NCI-H2107 treated with DMSO at 0.1 percent for 48 hours (cell line): ENCODE measurements around the gene PDE3A.
"Not testable (repeated sequence)": the region's sequence is repeated elsewhere in the genome, so short reads cannot be mapped to it uniquely, and the experiment has no call there.

Experiments used
- DNase-seq: peaks from one replicate; lab custom pipeline; 2025; ENCODE audit not compliant: unreplicated experiment; lab: John Stamatoyannopoulos, UW

The PDE3A gene

DNA sequence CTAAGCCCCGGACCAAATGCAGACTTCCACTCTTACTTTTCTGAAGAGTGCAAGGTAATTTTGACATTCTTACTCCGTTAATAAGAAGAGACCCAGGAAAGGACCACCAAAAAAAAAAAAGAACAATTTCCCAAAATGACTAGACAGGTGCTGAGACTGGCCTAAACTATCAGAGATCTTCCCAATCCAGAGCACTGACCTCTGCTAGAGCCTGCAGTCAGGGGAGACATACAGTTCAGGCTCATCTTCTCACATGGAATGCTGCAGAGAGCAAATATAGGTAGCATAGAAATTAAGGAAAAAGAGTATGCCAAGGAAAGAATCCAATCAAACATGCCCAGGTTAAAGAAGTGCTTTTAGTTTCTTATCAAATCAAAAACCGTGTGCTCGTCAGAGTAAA lies 177.9 kb downstream of the PDE3A start:
- DNase-seq = no peak

DNA sequence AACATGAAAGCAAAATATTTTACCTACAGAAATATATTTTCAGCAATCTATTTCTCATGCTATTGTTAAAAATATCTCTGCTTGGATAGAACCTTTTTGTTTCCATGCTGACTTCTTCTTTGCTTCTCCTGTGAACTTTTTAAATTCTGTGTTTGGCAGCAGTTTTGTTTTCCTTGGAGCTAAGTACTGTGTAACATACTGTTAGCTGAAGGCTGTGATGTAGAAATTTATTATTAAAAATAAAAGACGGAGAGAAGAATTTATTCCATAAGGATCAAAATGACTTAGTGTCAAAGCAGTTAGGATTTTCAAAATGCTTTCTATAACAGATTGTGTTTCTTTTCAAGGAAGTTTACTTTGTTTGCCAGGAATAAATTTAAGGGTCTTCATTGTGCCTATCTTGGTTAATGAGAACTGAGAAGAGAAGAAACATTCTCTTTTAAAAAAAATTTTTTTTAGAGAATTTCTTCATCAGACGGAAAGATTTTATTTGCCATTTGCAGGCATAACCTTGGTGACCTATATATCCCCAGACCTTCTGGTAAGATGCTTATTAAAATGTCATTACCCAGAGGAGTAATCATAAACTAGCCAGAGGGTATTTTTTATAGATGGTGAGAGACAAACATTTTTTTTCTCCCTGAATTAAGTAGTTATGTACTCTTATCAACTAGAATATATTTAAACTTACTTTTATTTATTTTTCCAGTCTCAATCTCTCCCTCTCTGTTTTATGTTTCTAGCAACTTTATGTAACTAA lies 179.7 kb downstream of the PDE3A start:
- no peak for DNase-seq

GRCh38 chr12:20548611-20549010 lies 180.3 kb downstream of the PDE3A start:
- no peak for DNase-seq

DNA sequence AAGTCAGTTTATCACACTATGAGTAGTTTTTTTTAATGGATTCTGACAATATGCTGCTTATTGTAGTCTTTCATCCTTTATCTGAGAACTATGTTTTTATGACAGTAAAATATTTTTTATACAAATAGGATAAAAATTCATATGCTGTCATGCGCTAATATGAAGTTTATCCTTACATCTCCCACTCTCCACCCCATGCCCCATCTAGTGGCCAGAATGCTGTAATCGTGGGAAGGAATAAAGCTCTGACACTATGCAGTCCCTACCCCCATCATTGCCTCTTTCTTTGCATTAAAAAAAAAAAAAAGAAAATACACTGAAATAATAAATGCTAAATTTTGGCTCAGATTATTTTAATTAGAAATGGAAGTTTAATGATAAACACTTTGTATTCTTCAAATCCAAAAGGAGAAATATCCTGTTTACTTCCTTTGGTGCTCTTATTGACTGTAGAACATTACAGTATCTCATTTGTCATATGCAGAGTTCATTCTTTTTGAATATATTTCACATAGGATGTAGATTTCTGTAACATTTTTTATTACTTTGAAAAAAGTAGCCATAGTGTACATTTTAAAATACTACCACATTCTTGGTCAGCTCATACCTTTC lies 180.9 kb downstream of the PDE3A start:
- peak; percentile 1 for DNase-seq

DNA sequence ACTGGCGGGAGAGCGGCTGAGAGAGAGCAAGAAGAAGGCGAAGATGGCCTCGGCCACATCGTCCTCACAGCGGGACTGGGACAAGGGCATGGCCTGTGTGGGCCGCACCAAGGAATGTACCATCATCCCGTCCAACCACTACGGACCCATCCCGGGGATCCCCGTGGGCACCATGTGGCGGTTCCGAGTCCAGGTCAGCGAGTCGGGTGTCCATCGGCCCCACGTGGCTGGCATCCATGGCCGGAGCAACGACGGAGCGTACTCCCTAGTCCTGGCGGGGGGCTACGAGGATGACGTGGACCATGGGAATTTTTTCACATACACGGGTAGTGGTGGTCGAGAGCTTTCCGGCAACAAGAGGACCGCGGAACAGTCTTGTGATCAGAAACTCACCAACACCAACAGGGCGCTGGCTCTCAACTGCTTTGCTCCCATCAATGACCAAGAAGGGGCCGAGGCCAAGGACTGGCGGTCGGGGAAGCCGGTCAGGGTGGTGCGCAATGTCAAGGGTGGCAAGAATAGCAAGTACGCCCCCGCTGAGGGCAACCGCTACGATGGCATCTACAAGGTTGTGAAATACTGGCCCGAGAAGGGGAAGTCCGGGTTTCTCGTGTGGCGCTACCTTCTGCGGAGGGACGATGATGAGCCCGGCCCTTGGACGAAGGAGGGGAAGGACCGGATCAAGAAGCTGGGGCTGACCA lies 183.6 kb downstream of the PDE3A start:
- not testable (repeated sequence) for DNase-seq

DNA sequence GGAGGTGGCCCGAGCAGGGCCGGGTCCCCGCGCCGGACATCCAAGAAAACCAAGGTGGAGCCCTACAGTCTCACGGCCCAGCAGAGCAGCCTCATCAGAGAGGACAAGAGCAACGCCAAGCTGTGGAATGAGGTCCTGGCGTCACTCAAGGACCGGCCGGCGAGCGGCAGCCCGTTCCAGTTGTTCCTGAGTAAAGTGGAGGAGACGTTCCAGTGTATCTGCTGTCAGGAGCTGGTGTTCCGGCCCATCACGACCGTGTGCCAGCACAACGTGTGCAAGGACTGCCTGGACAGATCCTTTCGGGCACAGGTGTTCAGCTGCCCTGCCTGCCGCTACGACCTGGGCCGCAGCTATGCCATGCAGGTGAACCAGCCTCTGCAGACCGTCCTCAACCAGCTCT lies 184.2 kb downstream of the PDE3A start:
- not testable (repeated sequence) for DNase-seq

- no peak for DNase-seq
Measured at GRCh38 chr12:20555015-20555414, 186.7 kb downstream of the PDE3A start.

- no peak for DNase-seq
Measured at GRCh38 chr12:20555771-20556170, 187.4 kb downstream of the PDE3A start.

- DNase-seq = no peak
Measured at GRCh38 chr12:20557096-20557495, 188.8 kb downstream of the PDE3A start.

- no peak for DNase-seq
Measured at GRCh38 chr12:20560935-20561334, 192.6 kb downstream of the PDE3A start.

DNA sequence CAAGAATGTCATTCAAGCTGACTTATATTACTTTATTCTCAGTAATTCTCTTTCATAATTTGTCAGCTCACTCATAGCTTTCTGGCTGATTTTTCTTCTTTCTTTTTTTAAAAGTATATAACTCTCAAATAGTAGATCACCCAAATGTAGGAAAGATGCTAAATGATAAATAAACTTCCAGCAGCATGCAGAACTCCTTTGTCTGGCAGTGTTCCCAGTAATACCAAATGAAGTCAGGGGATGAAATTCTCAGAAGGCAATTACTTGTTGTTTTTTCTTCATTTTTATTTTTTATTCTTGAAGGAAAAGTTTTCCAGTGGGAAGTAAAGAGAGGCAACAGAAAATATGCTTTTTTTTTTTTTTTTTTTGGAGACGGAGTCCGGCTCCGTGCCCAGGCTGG lies 193.5 kb downstream of the PDE3A start:
- no peak for DNase-seq

- no peak for DNase-seq
Measured at GRCh38 chr12:20567413-20567812, 199.1 kb downstream of the PDE3A start.

- no peak for DNase-seq
Measured at GRCh38 chr12:20572451-20572850, 204.1 kb downstream of the PDE3A start.

GRCh38 chr12:20576528-20576927 lies 208.2 kb downstream of the PDE3A start:
- DNase-seq = no peak

- no peak for DNase-seq
Measured at GRCh38 chr12:20577054-20577453, 208.7 kb downstream of the PDE3A start.

DNA sequence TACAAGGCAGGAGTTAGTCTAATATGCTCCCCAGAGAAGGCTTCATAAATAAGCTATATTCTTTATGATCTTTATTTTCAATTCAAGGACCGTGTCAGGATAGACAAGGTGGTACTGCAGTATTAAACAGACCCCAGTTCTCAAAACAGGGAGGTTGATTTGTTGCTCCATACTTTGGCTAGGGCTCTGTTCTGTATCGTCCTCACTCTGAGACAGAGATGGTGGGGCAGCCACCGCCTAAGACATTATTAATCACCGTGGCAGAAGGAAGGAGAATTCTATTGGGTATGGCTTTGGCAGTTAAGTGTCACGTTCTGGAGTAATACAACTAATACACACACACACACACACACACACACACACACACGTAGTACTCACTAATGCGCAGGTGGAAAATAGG lies 209.8 kb downstream of the PDE3A start:
- DNase-seq = no peak

GRCh38 chr12:20585055-20585625 lies 216.8 kb downstream of the PDE3A start:
- DNase-seq = no peak

DNA sequence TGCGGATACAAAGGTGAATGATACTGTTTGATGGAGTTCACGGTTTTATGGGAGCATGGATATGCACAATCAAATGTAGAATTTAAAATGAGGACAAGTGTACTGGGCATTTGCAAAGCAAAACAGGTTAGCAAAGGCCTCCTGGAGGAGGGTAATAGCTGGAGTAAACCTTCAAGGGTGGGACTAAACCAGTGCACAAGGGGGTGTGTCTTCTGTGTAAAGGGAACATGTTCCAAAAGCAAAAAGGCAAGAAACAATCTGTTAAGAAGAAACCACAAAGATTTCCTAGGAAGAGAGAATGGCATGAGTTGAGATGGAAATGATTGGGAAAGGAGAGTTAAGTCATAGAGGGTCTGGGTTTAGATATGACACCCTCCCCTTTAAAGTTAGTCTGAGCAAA lies 217.6 kb downstream of the PDE3A start:
- DNase-seq = no peak

GRCh38 chr12:20588042-20588441 lies 219.7 kb downstream of the PDE3A start:
- no peak for DNase-seq

DNA sequence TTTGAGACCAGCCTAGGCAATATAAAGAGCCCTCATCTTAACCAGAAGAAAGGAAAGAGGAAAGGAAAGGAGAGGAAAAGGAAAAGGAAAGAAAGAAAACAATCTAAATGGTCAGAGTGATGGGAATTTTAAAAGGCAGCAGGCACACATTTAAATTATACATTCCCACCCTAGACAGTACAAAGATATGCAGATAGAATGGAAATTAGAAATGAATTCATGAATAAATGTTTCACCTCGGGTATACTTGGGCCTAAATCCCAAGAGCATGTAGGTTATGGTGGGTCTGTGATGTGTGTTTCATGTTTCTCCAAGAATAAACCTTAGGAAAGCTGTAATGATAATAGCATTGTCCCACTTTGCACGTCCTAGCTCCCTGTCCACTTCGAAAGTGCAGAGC lies 222.2 kb downstream of the PDE3A start:
- no peak for DNase-seq

DNA sequence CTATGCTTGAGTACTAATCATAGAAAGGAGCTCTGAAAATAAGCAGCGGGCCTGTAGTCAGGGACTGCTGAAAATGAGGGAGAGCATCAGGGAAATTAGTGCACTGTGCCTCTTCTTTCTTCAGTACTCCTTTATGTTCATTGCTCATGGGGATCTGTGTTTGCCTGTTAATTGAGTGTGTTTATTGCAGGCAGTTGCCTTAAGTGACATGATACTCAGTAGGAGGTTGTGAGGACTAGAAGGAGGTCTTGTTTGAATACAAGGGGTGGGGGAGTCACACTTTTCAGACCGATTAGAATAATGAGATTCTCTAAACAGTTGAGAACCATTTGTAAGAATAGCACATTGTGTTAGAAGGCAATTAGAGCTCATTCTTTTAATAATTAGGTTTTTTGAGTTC lies 224.2 kb downstream of the PDE3A start:
- no peak for DNase-seq

DNA sequence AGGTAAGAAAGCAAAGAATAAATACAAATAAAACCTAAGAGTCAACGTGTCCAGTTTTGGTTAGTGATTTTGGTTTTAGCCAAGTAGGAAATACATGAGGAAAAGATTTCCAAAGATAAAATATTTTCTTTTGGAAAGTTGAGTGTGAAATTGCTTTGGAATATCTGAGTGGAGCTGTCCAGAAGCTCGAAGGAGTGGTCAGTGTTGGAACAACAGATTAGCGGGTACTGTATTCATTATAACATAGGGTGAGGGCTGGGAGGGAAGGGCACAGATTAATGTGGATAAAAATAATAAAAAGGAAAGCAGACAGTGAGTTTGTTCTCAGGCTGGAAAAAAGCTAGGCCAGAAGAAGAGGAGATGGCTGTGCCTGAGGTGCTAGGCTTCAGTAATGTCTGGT lies 225.3 kb downstream of the PDE3A start:
- no peak for DNase-seq
